MM.1S (cell line): ENCODE results near the gene KCNH2.
A peak's percentile ranks its signal among the peaks of the same experiment; 100 is the strongest.

Experiments used
- DNase-seq: peaks from one replicate; pipeline ENCODE4 v3.0.0-alpha.2; 2015
- H2AFZ ChIP-seq: fragments of 300-600 bp; sonication (generic); 2 replicates; pipeline ENCODE4 v1.6.0; 2016; ENCODE audit warnings: antibody characterized with exemption, low read length
- H3F3A ChIP-seq: fragments of 300-600 bp; sonication (generic); 2 replicates; pipeline ENCODE4 v1.6.1; 2016; ENCODE audit warnings: mild to moderate bottlenecking, antibody characterized with exemption, low read length, moderate library complexity, mixed read lengths; ENCODE audit not compliant: insufficient read depth
- H3K27ac ChIP-seq: fragments of 300-600 bp; sonication (generic); 2 replicates; pipeline ENCODE4 v1.5.1; 2016; ENCODE audit warnings: mild to moderate bottlenecking, low read length
- H3K27me3 ChIP-seq: fragments of 300-600 bp; sonication (generic); replicated peaks from 2 replicates; pipeline ENCODE4 v1.6.0; 2016; ENCODE audit warnings: low read length; ENCODE audit not compliant: insufficient read depth
- H3K36me3 ChIP-seq: fragments of 300-600 bp; sonication (generic); replicated peaks from 2 replicates; pipeline ENCODE4 v1.6.1; 2016; ENCODE audit warnings: mild to moderate bottlenecking, low read length, mixed read lengths; ENCODE audit not compliant: insufficient read depth
- H3K4me1 ChIP-seq: fragments of 300-600 bp; sonication (generic); 2 replicates; pipeline ENCODE4 v1.6.1; 2016; ENCODE audit warnings: low read length, mixed read lengths
- H3K4me2 ChIP-seq: fragments of 300-600 bp; sonication (generic); 2 replicates; pipeline ENCODE4 v1.6.0; 2016; ENCODE audit warnings: low read depth, low read length
- H3K4me3 ChIP-seq: fragments of 300-600 bp; sonication (generic); 2 replicates; pipeline ENCODE4 v1.5.1; 2016; ENCODE audit warnings: low read length, mixed read lengths
- H3K79me2 ChIP-seq: fragments of 300-600 bp; sonication (generic); 2 replicates; pipeline ENCODE4 v1.6.1; 2016; ENCODE audit warnings: mixed run types, low read length, mixed read lengths
- H3K9ac ChIP-seq: fragments of 300-600 bp; sonication (generic); 2 replicates; pipeline ENCODE4 v1.6.1; 2016; ENCODE audit warnings: low read length, mixed read lengths
- H3K9me2 ChIP-seq: fragments of 300-600 bp; sonication (generic); replicated peaks from 2 replicates; pipeline ENCODE4 v1.6.1; 2016; ENCODE audit warnings: mild to moderate bottlenecking, low read length, mixed read lengths; ENCODE audit not compliant: insufficient read depth
- H3K9me3 ChIP-seq: fragments of 300-600 bp; sonication (generic); replicated peaks from 2 replicates; pipeline ENCODE4 v1.6.1; 2016; ENCODE audit warnings: mild to moderate bottlenecking, low read length, mixed read lengths; ENCODE audit not compliant: insufficient read depth
- H4K20me1 ChIP-seq: fragments of 300-600 bp; sonication (generic); 2 replicates; pipeline ENCODE4 v1.6.1; 2016; ENCODE audit warnings: mild to moderate bottlenecking, low read length, moderate library complexity, mixed read lengths; ENCODE audit not compliant: insufficient read depth
- EZH2 ChIP-seq: fragments of 300-600 bp; sonication (generic); optimal IDR thresholded peaks from 2 replicates; pipeline ENCODE3; 2017; ENCODE audit warnings: low read depth, mild to moderate bottlenecking, antibody characterized with exemption, low read length, mixed read lengths
- EZH2phosphoT487 ChIP-seq: fragments of 300-600 bp; sonication (generic); IDR thresholded peaks from 2 replicates; pipeline ENCODE4 v1.6.1; 2018; ENCODE audit warnings: antibody characterized with exemption, low read length
- TF ChIP-seq, protein P1 (sequence below): fragments of 300-600 bp; sonication (generic); IDR thresholded peaks from 2 replicates; pipeline ENCODE4 v1.5.1; 2016; ENCODE audit warnings: antibody characterized with exemption, low read length, mixed read lengths

The KCNH2 gene

DNA sequence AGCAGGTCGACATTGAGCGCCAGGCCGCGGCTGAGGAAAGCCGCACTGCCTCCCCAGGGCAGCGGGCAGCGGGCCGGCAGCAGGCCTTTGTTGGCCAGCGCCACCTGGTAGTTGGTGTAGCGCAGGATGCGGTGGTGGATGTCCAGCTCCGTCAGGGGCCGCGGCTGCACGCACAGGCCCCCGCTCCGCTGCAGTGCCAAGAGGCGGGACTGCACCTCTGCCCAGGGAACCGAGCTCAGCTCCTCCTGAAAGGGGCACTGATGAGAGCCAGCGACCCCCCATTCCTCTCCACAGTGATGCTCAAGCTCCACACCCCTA lies 41.0 kb upstream of the KCNH2 start:
- Histone ChIP-seq H3K79me2 (no peaks in the 10 kb centered on the region), H3K9ac (no peak overlapping the region), H2AFZ (no peak overlapping the region)

DNA sequence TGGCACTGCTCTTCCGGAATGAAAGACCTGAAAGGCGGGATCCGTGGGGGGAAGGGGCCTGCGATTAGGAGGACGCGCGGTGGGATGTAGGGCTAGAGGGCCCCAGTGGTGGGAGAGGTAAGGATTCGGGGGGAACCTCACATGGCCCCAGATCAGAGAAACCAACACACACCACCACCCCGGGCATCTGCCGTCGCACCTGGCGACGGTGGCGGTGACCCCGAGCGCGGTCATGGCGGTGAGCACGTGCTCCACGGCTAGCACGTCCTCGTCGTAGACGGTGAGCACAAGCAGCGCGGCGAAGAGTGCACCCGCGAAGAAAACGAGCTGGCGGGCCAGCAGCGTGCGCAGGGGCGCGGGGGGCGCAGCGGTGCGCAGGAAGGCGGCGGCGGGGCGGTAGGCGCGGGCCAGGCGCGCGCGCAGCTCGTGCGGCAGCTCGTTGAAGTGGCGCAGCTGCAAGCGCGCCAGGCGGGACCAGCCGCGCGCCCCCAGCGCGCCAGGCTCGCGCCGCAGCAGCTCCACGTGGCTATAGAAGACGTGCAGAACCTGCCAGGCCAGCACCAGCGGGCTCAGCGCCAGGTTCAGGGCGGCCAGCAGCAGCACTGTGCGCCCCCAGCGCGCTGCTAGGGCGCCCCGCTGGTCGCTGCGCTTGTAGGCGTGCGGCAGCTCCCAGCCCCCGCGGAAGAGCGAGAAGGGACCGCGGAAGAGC lies 40.5 kb upstream of the KCNH2 start:
- Histone ChIP-seq H3K36me3 (no peaks in the 10 kb centered on the region), H3F3A (no peaks in the 10 kb centered on the region), H3K79me2 (no peaks in the 10 kb centered on the region), H3K27ac (no peak overlapping the region), H3K4me3 (0 out of 2 replicates have a peak overlapping the region, but pooled peaks have one; percentile 29), H3K9ac (no peak overlapping the region), H3K4me1 (0 out of 2 replicates have a peak, but pooled peaks cover 6% of the 10 kb centered on the region), H3K27me3 (peaks cover 53% of the 10 kb centered on the region), H4K20me1 (no peaks in the 10 kb centered on the region), H3K9me2 (no peaks in the 10 kb centered on the region), H2AFZ (peak overlapping the region; percentile 66; the same call in 1 of the 2 replicates), H3K4me2 (peak overlapping the region; percentile 76), H3K9me3 (no peaks in the 10 kb centered on the region)
- TF ChIP-seq, protein P1, sequence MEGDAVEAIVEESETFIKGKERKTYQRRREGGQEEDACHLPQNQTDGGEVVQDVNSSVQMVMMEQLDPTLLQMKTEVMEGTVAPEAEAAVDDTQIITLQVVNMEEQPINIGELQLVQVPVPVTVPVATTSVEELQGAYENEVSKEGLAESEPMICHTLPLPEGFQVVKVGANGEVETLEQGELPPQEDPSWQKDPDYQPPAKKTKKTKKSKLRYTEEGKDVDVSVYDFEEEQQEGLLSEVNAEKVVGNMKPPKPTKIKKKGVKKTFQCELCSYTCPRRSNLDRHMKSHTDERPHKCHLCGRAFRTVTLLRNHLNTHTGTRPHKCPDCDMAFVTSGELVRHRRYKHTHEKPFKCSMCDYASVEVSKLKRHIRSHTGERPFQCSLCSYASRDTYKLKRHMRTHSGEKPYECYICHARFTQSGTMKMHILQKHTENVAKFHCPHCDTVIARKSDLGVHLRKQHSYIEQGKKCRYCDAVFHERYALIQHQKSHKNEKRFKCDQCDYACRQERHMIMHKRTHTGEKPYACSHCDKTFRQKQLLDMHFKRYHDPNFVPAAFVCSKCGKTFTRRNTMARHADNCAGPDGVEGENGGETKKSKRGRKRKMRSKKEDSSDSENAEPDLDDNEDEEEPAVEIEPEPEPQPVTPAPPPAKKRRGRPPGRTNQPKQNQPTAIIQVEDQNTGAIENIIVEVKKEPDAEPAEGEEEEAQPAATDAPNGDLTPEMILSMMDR: no peak
- no peak for TF ChIP-seq EZH2
- TF ChIP-seq EZH2phosphoT487: no peak
- DNase-seq: no peak

More for the DNA sequence above, 41.0 kb upstream of the KCNH2 start:
- no peak overlapping the region for H3K4me2 ChIP-seq
- H4K20me1 ChIP-seq: no peaks in the 10 kb centered on the region
- DNase-seq: no peak
- no peak overlapping the region for H3K27ac ChIP-seq
- no peaks in the 10 kb centered on the region for H3K9me3 ChIP-seq
- H3K4me3 ChIP-seq: no peak overlapping the region
- no peaks in the 10 kb centered on the region for H3K9me2 ChIP-seq
- no peaks in the 10 kb centered on the region for H3K36me3 ChIP-seq
- H3K4me1 ChIP-seq: 0 out of 2 replicates have a peak, but pooled peaks cover 6% of the 10 kb centered on the region
- H3F3A ChIP-seq: no peaks in the 10 kb centered on the region
- TF ChIP-seq, protein P1: no peak
- no peak for TF ChIP-seq EZH2
- TF ChIP-seq EZH2phosphoT487: no peak
- peaks cover 53% of the 10 kb centered on the region for H3K27me3 ChIP-seq

DNA sequence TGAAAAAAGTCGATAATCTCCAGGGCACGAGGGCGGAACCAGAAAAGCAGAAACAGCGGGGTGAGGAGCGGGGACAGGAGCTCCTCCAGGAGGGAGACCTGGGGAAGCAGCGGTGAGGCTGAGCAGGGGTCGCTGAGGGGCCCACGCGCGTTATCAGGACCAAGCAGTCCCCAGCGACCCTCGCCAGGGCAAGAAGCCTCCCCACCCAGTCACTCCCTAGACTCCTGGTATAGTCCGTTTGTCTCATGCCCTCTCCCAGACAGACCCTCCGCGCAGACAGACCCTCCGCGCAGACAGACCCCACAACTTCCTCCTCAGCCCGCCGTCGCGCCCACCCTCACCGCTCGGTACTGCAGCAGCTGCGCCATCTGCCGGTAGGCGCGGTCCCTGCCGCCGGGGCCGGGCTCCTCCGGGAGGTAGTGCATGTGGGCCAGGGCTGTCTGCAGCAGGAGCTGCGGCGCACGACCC lies 39.9 kb upstream of the KCNH2 start:
- Histone ChIP-seq H3K27me3 (peaks cover 55% of the 10 kb centered on the region), H3K9ac (no peak overlapping the region), H3K27ac (no peak overlapping the region), H3K4me2 (peak overlapping the region; percentile 76), H3K79me2 (no peaks in the 10 kb centered on the region), H4K20me1 (no peaks in the 10 kb centered on the region), H3K9me3 (no peaks in the 10 kb centered on the region), H3K9me2 (no peaks in the 10 kb centered on the region), H3K4me1 (peaks cover 10% of the 10 kb centered on the region; the same call in 1 of the 2 replicates), H3F3A (0 out of 2 replicates have a peak, but pooled peaks cover 3% of the 10 kb centered on the region), H2AFZ (peak overlapping the region; percentile 66), H3K4me3 (peak overlapping the region; percentile 29), H3K36me3 (no peaks in the 10 kb centered on the region)
- TF ChIP-seq EZH2: no peak
- TF ChIP-seq, protein P1: peak; percentile 100
- no peak for TF ChIP-seq EZH2phosphoT487
- DNase-seq: peak; percentile 68
